Cardiac fibroblast (primary cell): Measurements from ENCODE around the gene EN1.

Source experiments
- DNase-seq, 2 donors: peaks; one replicate each; pipeline versions ENCODE4 v3.0.0 to v3.0.0-alpha.2; 2010; ENCODE audit warnings: low read depth in 2 of 2
- H3K4me3 ChIP-seq, 2 donors: replicated peaks in 1 of 2; 1 replicate in 1 of 2; 2 replicates in 1 of 2; pipeline ENCODE4 v1.5.1; 2011; ENCODE audit warnings: low read depth in 2 of 2, low read length in 2 of 2, mild to moderate bottlenecking in 2 of 2, moderate library complexity in 1 of 2
- TF ChIP-seq, protein P1 (sequence below): IDR thresholded peaks from one replicate; pipeline ENCODE4 v1.5.1; 2011; ENCODE audit warnings: low read depth, mild to moderate bottlenecking, low read length, inconsistent platforms

Gene EN1

DNA sequence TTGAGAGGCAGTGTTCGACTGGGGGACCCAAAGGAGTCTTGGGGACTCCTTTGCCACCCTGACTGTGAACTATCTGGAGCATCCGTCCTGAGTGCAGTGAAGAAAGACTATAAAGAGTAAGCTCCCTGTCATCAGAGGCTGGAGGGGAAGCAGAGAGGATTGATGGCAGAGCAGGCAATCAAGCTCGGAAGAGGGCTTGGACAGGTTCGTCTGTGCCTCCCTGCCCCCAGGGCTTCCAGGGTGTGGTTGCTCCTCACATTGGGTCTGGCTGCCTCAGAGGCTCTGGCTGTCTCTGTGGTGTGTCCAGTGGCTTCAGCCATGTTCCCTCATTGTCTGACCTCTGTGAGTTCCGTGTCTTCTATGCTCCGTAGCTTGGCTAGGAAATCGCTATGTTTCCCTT is 13.8 kb upstream of the EN1 start:
- no peak overlapping the region for H3K4me3 ChIP-seq
- TF ChIP-seq, protein P1, sequence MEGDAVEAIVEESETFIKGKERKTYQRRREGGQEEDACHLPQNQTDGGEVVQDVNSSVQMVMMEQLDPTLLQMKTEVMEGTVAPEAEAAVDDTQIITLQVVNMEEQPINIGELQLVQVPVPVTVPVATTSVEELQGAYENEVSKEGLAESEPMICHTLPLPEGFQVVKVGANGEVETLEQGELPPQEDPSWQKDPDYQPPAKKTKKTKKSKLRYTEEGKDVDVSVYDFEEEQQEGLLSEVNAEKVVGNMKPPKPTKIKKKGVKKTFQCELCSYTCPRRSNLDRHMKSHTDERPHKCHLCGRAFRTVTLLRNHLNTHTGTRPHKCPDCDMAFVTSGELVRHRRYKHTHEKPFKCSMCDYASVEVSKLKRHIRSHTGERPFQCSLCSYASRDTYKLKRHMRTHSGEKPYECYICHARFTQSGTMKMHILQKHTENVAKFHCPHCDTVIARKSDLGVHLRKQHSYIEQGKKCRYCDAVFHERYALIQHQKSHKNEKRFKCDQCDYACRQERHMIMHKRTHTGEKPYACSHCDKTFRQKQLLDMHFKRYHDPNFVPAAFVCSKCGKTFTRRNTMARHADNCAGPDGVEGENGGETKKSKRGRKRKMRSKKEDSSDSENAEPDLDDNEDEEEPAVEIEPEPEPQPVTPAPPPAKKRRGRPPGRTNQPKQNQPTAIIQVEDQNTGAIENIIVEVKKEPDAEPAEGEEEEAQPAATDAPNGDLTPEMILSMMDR, result no peak
- DNase-seq, result no peak

GRCh38 chr2:118860506-118860905 is 13.1 kb upstream of the EN1 start:
- TF ChIP-seq, protein P1, result no peak
- DNase-seq, result no peak
- no peak overlapping the region for H3K4me3 ChIP-seq

- no peak overlapping the region for H3K4me3 ChIP-seq
- TF ChIP-seq, protein P1, result no peak
- DNase-seq, result no peak
Observed at GRCh38 chr2:118859157-118859770, 11.8 kb upstream of the EN1 start.

GRCh38 chr2:118858485-118859156 is 11.2 kb upstream of the EN1 start:
- TF ChIP-seq, protein P1, result no peak
- H3K4me3 ChIP-seq, result no peak overlapping the region
- DNase-seq, result no peak

DNA sequence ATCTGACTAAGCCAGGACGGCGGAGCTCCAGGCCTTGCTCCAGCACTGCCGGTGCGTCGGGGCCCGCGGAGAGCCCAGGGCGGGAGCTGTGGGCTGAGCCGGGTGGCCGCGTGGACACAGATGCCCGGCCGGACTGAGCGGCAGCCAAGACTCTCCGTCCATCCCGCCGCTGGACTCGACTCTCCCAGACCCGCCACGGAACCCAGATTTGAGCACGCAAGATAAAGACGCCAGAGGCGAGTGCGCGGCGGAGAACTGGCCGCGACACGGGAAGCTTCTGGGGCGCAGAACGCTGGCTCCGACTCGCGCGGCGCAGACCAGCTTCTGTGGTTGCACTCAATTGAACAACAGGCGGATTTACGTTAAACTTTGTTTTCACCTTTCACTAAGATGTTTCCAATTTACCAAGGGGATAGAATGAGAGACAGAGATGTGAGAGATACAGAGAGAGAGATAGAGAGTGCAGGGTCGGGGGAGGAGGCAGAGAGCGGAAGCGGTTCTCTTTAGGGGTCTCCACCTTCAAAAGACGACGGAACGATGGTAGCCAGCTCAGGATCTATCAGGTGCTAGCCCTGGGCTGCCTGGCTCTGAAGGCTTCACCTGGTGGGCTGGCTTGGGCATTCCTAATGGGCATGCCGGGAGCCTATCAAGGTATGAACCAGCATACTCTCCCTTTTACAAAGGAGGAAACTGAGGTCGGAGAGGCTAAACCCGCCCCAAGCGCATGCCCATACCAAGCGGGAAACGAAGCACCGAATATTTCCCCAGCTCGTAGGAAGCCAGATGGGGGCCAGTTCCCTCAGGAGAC is 10.4 kb upstream of the EN1 start:
- DNase-seq, result no peak
- TF ChIP-seq, protein P1, result no peak
- no peak overlapping the region for H3K4me3 ChIP-seq

DNA sequence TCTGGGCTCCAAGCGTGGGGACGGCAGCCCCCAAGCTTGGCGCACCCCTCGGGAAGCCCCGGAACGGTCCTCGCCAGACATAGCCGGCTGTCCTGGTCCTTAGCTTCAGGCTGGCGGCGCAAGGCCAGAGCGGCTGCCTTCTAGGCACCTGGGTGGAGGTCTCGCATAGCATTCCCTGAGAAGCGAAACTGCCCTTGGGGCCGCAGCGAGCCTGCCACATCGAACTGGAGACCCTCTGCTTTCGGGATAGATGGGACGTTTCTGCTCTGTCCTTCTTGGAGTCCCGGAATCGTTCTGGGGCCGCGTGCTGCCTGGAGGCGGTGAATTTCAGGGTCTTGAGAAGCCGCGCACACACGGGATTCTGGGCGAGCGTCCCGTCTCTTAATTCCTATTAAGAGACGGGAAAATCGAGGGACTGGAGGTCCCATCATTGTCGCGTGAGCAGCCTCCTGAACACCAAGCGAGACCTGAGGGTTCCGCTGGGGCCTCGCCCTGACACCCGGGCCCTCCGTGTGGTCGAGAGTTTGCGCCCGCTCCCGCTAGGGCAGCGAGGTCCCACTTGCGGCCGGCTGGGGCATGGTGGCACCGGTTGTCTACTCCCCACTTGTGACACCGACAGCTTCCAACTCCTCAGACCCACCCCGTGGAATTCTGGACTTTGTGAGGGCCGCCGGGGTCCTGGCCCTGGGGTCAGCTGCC is 9.7 kb upstream of the EN1 start:
- no peak overlapping the region for H3K4me3 ChIP-seq
- TF ChIP-seq, protein P1, result no peak
- no peak for DNase-seq
